ENCODE data around the gene IFNL2. TPM values are rescaled to one million over a fixed set of nuclear protein-coding genes. Genes with fewer than 3 reads are reported as not detected.

Gene IFNL2
- polyA plus RNA-seq, 4 donors = not detected

DNA sequence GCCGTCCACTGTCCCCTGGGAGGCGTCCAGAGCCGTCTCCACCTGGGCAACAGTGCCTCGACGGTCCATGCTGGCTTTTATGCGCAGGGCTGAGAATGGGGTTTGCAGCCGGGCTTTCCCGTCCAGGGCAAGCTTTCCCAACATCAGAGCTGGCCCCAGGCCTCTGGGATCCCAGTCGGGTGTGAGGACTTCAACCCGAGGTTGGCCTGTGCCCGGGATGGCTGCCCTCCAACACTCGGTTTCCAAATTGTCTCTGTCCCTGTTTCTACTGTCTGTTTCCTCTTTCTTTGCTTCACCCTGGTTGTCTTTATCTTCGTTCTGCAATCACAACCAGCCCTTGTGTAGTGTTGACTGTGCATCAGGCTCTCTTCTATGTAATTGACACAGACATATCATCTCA, 19.4 kb upstream of the IFNL2 start, which contains the start of gene IFNL4:
Gene IFNL4 (minus strand): TSS at position 51 of the 400 bp plus-strand sequence.
- Histone ChIP-seq H3K27me3 (ENCODE audit: control insufficient read depth in 3 of 3, insufficient read depth in 3 of 3, low read length in 3 of 3) (peaks cover 0 to 40% (median 12%) of the 10 kb centered on the region in 3 donors), H3K27ac (ENCODE audit: low read depth in 1 of 3, low read length in 2 of 3) (no peak within 1 kb of the TSS), H3K4me3 (ENCODE audit: low read depth in 1 of 3, low read length in 3 of 3) (no peak within 1 kb of the TSS), H3K9me3 (ENCODE audit: control insufficient read depth in 2 of 2, insufficient read depth in 1 of 2, low read depth in 1 of 2, low read length in 1 of 2) (peaks cover 0 to 5% of the 10 kb centered on the region in 2 donors), H3K36me3 (ENCODE audit: control insufficient read depth in 3 of 3, insufficient read depth in 2 of 3, low read depth in 1 of 3, low read length in 3 of 3) (no peaks in the 10 kb centered on the region), H3K4me1 (ENCODE audit: control insufficient read depth in 3 of 3, insufficient read depth in 2 of 3, low read depth in 1 of 3, low read length in 2 of 3) (peaks cover 0 to 9% (median 0%) of the 10 kb centered on the region in 3 donors)
- DNase-seq = no peak
- no peak for FAIRE-seq
- 36 to 62% (median 55%) methylated on average over 13 of the region's 13 CpGs for WGBS, 3 donors

DNA sequence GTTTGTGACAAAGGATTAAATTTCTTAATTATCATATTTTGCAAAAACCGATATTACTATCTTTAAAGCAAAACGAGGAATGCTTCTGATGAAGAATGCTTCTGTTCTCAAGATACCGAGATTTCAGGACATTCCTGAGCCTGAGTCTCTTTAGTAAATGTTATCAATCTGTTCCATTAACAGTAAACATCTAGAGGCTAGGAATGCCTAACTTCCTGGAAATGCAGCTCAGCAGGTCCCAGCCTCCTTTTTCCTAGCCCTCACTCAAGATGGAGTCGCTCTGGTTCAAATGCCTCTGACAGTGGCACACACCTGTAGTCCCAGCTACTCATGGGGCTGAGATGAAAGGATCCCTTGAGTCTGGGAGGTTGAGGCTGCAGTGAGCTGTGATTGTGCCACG, 17.1 kb upstream of the IFNL2 start:
- H3K27ac ChIP-seq (ENCODE audit: low read depth in 1 of 3, low read length in 2 of 3) = no peak overlapping the region
- H3K9me3 ChIP-seq (ENCODE audit: control insufficient read depth in 2 of 2, insufficient read depth in 1 of 2, low read depth in 1 of 2, low read length in 1 of 2) = peaks cover 0 to 5% of the 10 kb centered on the region in 2 donors
- no peak for DNase-seq
- WGBS, 3 donors = 73 to 86% (median 82%) methylated on average over 5 of the region's 5 CpGs
- H3K4me1 ChIP-seq (ENCODE audit: control insufficient read depth in 3 of 3, insufficient read depth in 2 of 3, low read depth in 1 of 3, low read length in 2 of 3) = peaks cover 0 to 9% (median 7%) of the 10 kb centered on the region in 3 donors
- peaks cover 0 to 40% (median 12%) of the 10 kb centered on the region in 3 donors for H3K27me3 ChIP-seq (ENCODE audit: control insufficient read depth in 3 of 3, insufficient read depth in 3 of 3, low read length in 3 of 3)
- no peak overlapping the region for H3K4me3 ChIP-seq (ENCODE audit: low read depth in 1 of 3, low read length in 3 of 3)
- H3K36me3 ChIP-seq (ENCODE audit: control insufficient read depth in 3 of 3, insufficient read depth in 2 of 3, low read depth in 1 of 3, low read length in 3 of 3) = no peaks in the 10 kb centered on the region
- no peak for FAIRE-seq

DNA sequence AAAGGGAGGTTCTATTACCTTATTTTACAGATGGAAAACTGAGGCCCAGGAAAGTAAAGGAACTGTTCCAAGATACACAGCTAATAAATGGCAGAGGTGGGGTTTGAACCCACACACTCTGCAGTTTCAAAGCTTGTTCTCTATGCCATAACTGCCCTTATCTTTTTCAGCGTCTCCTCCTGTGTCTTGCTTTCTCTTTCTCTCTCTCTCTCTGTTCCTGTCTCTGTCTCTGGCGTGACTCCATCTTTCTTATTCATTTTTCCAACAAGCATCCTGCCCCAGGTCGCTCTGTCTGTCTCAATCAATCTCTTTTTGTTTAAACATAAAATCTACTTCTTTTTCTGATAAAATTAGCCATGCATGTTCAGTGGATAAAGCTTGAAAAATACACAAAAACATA, 16.4 kb upstream of the IFNL2 start:
- Histone ChIP-seq H3K27me3 (ENCODE audit: control insufficient read depth in 3 of 3, insufficient read depth in 3 of 3, low read length in 3 of 3) (peaks cover 0 to 42% (median 12%) of the 10 kb centered on the region in 3 donors), H3K9me3 (ENCODE audit: control insufficient read depth in 2 of 2, insufficient read depth in 1 of 2, low read depth in 1 of 2, low read length in 1 of 2) (peaks cover 0 to 10% of the 10 kb centered on the region in 2 donors), H3K4me3 (ENCODE audit: low read depth in 1 of 3, low read length in 3 of 3) (no peak overlapping the region), H3K36me3 (ENCODE audit: control insufficient read depth in 3 of 3, insufficient read depth in 2 of 3, low read depth in 1 of 3, low read length in 3 of 3) (no peaks in the 10 kb centered on the region), H3K4me1 (ENCODE audit: control insufficient read depth in 3 of 3, insufficient read depth in 2 of 3, low read depth in 1 of 3, low read length in 2 of 3) (peaks cover 0 to 9% (median 7%) of the 10 kb centered on the region in 3 donors), H3K27ac (ENCODE audit: low read depth in 1 of 3, low read length in 2 of 3) (no peak overlapping the region)
- no peak for DNase-seq
- FAIRE-seq = no peak
- WGBS, 3 donors = 34 to 53% (median 46%) methylated on average over 3 of the region's 3 CpGs

DNA sequence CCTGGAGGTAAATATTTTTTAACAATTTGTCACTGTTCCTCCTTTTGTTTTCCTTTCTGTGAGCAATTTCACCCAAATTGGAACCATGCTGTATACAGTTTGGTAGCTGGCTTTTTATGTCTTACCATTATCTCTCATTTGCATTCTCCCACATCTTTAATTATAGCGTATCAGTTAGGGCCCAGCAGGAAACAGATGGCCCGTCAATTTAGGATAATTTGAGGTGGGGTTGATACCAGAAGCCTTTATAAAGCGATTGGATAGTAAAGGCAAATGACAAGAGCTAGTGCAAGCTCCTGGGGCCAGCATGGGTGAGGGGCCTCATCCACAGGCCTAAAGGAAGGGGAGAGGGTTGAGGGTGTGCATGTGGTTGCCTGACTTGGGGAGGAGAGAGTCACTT, 15.7 kb upstream of the IFNL2 start:
- H3K4me1 ChIP-seq (ENCODE audit: control insufficient read depth in 3 of 3, insufficient read depth in 2 of 3, low read depth in 1 of 3, low read length in 2 of 3) = peaks cover 0 to 7% (median 5%) of the 10 kb centered on the region in 3 donors
- WGBS, 3 donors = 53 to 63% (median 62%) methylated on average over 3 of the region's 3 CpGs
- H3K4me3 ChIP-seq (ENCODE audit: low read depth in 1 of 3, low read length in 3 of 3) = no peak overlapping the region
- H3K27me3 ChIP-seq (ENCODE audit: control insufficient read depth in 3 of 3, insufficient read depth in 3 of 3, low read length in 3 of 3) = peaks cover 0 to 36% (median 12%) of the 10 kb centered on the region in 3 donors
- FAIRE-seq (no peak), DNase-seq (no peak)
- H3K27ac ChIP-seq (ENCODE audit: low read depth in 1 of 3, low read length in 2 of 3) = no peak overlapping the region
- H3K9me3 ChIP-seq (ENCODE audit: control insufficient read depth in 2 of 2, insufficient read depth in 1 of 2, low read depth in 1 of 2, low read length in 1 of 2) = peaks cover 0 to 8% of the 10 kb centered on the region in 2 donors
- H3K36me3 ChIP-seq (ENCODE audit: control insufficient read depth in 3 of 3, insufficient read depth in 2 of 3, low read depth in 1 of 3, low read length in 3 of 3) = no peaks in the 10 kb centered on the region

DNA sequence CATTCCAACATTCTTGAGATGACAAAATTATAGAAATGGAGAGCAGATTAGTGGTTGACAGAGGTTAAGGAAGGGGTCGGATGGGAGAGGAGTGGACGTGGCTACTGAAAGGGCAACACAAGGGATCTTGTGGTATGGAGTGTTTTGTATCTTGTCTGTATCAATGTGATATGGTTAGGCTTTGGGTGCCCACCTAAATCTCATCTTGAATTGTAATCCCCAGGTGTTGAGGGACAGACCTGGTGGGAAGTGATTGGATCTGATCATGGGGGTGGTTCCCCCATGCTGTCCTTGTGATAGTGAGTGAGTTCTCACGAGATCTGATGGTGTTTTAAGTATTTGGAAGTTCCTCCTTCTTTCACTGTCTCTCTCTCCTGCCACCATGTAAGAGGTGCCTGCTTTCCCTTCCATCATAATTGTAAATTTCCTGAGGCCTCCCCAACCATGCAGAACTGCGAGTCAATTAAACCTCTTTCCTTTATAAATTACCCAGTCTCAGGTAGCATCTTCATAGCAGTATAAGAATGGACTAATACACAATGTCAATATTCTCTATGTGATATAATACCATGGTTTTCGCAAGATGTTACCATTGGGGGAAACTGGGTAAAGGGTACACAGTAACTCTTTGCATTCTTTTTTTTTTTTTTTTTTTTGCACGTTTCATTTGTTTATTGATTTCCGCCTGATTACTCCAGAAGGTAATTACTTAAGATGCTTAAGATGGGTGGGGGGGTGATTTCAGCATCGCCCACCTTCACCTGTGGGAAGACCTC, 14.6 kb upstream of the IFNL2 start:
- Histone ChIP-seq H3K27ac (ENCODE audit: low read depth in 1 of 3, low read length in 2 of 3) (no peak overlapping the region), H3K4me1 (ENCODE audit: control insufficient read depth in 3 of 3, insufficient read depth in 2 of 3, low read depth in 1 of 3, low read length in 2 of 3) (peaks cover 0 to 7% (median under 1%) of the 10 kb centered on the region in 3 donors), H3K36me3 (ENCODE audit: control insufficient read depth in 3 of 3, insufficient read depth in 2 of 3, low read depth in 1 of 3, low read length in 3 of 3) (no peaks in the 10 kb centered on the region), H3K9me3 (ENCODE audit: control insufficient read depth in 2 of 2, insufficient read depth in 1 of 2, low read depth in 1 of 2, low read length in 1 of 2) (peaks cover 0 to 8% of the 10 kb centered on the region in 2 donors), H3K27me3 (ENCODE audit: control insufficient read depth in 3 of 3, insufficient read depth in 3 of 3, low read length in 3 of 3) (peaks cover 0 to 26% (median 9%) of the 10 kb centered on the region in 3 donors), H3K4me3 (ENCODE audit: low read depth in 1 of 3, low read length in 3 of 3) (no peak overlapping the region)
- WGBS, 3 donors = 77 to 86% (median 78%) methylated on average over 8 of the region's 8 CpGs
- FAIRE-seq (no peak), DNase-seq (no peak)

DNA sequence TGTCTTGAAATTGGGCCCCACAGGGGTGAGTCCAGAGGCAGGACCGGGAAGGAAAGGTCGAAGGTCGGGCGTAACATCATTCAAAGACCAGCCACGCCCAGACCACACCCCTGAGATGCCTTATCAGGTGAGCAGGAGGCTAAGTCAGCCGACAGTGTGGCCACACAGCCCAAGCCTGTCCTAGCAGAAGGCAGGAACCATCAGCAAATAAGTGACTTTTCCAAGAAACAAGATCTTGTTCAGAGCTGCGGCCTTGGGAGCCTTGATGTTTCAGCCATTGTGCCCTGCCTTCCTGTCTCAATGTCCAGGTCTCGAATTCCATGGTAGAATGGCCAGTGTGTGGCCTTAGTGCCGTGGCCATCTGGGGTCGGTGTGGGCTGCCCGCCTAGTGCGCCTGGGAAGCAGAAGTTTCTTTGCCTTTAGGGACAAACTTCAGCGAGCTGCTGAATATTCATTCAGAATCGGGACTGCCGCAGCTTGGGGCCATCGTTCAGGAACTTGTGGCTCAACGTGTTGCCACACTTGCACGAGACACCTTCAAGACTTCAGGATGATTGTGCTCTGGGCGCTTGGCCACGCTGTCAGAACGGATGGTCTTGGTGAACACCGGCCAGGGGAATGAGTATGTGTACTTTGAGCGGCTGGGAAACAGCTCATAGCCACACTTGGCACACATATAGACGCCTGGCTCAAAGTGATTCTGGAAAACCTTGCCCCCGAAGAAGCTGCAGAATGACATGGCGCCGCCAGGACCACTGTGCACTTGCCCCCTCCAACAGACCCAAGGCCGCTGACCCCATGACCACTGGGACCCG, 13.5 kb upstream of the IFNL2 start:
- H3K27ac ChIP-seq (ENCODE audit: low read depth in 1 of 3, low read length in 2 of 3) = no peak overlapping the region
- peaks cover 0 to 8% of the 10 kb centered on the region in 2 donors for H3K9me3 ChIP-seq (ENCODE audit: control insufficient read depth in 2 of 2, insufficient read depth in 1 of 2, low read depth in 1 of 2, low read length in 1 of 2)
- peak; percentile 47 to 77 for DNase-seq
- peaks cover 0 to 7% (median 3%) of the 10 kb centered on the region in 3 donors for H3K4me1 ChIP-seq (ENCODE audit: control insufficient read depth in 3 of 3, insufficient read depth in 2 of 3, low read depth in 1 of 3, low read length in 2 of 3)
- no peaks in the 10 kb centered on the region for H3K36me3 ChIP-seq (ENCODE audit: control insufficient read depth in 3 of 3, insufficient read depth in 2 of 3, low read depth in 1 of 3, low read length in 3 of 3)
- 39 to 72% (median 43%) methylated on average over 29 of the region's 29 CpGs for WGBS, 3 donors
- no peak for FAIRE-seq
- H3K4me3 ChIP-seq (ENCODE audit: low read depth in 1 of 3, low read length in 3 of 3) = no peak overlapping the region
- peaks cover 0 to 14% (median 0%) of the 10 kb centered on the region in 3 donors for H3K27me3 ChIP-seq (ENCODE audit: control insufficient read depth in 3 of 3, insufficient read depth in 3 of 3, low read length in 3 of 3)

DNA sequence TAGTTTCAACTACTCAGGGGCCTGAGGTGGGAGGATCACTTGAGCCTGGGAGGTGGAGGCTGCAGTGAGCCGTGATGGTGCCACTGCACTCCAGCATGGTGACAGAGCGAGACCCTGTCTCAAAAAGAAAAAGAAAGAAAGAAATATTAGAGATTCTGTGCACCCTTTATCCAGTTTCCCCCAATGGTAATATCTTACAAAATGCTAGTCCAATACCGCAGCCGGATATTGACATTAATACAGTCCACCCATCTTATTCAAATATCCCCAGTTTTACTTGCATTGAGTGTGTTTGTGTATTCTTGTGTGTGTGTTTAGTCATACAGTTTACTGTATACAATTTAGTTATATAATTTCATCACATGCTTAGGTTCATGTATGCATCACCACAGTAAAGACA, 11.0 kb upstream of the IFNL2 start:
- H3K36me3 ChIP-seq (ENCODE audit: control insufficient read depth in 3 of 3, insufficient read depth in 2 of 3, low read depth in 1 of 3, low read length in 3 of 3) = no peaks in the 10 kb centered on the region
- H3K9me3 ChIP-seq (ENCODE audit: control insufficient read depth in 2 of 2, insufficient read depth in 1 of 2, low read depth in 1 of 2, low read length in 1 of 2) = peaks cover 0 to 8% of the 10 kb centered on the region in 2 donors
- peaks cover 0 to 10% (median 5%) of the 10 kb centered on the region in 3 donors for H3K27me3 ChIP-seq (ENCODE audit: control insufficient read depth in 3 of 3, insufficient read depth in 3 of 3, low read length in 3 of 3)
- DNase-seq (no peak), FAIRE-seq (no peak)
- H3K4me3 ChIP-seq (ENCODE audit: low read depth in 1 of 3, low read length in 3 of 3) = no peak overlapping the region
- peaks cover 0 to 7% (median 3%) of the 10 kb centered on the region in 3 donors for H3K4me1 ChIP-seq (ENCODE audit: control insufficient read depth in 3 of 3, insufficient read depth in 2 of 3, low read depth in 1 of 3, low read length in 2 of 3)
- no peak overlapping the region for H3K27ac ChIP-seq (ENCODE audit: low read depth in 1 of 3, low read length in 2 of 3)
- 94 to 100% (median 98%) methylated on average over 4 of the region's 4 CpGs for WGBS, 3 donors

DNA sequence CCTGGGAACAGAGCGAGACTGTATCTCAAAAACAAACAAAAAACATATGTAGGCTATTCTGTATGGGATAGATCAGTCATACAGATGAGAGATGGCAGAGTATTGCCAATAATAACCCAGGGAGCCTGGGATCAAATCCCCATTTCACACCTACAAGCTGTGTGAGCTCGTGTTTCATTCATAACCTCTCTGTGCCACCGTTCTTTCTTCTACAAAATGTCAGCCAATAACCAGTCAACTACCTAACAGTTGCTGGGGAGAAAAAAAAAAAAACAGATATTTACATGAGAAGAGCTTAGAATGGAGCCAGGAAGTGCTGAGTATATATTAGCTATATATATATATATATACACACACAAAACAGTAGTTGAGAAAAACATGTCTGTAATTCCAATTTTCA, 6.5 kb upstream of the IFNL2 start:
- DNase-seq (no peak), FAIRE-seq (no peak)
- Histone ChIP-seq H3K27me3 (ENCODE audit: control insufficient read depth in 3 of 3, insufficient read depth in 3 of 3, low read length in 3 of 3) (peaks cover 9 to 42% (median 37%) of the 10 kb centered on the region in 3 donors), H3K27ac (ENCODE audit: low read depth in 1 of 3, low read length in 2 of 3) (no peak overlapping the region), H3K36me3 (ENCODE audit: control insufficient read depth in 3 of 3, insufficient read depth in 2 of 3, low read depth in 1 of 3, low read length in 3 of 3) (no peaks in the 10 kb centered on the region), H3K4me1 (ENCODE audit: control insufficient read depth in 3 of 3, insufficient read depth in 2 of 3, low read depth in 1 of 3, low read length in 2 of 3) (peaks cover 0 to 15% (median 0%) of the 10 kb centered on the region in 3 donors), H3K4me3 (ENCODE audit: low read depth in 1 of 3, low read length in 3 of 3) (no peak overlapping the region), H3K9me3 (ENCODE audit: control insufficient read depth in 2 of 2, insufficient read depth in 1 of 2, low read depth in 1 of 2, low read length in 1 of 2) (peaks cover 0 to 7% of the 10 kb centered on the region in 2 donors)
- 73 to 90% (median 77%) methylated on average over 3 of the region's 3 CpGs for WGBS, 3 donors
